ENCODE results near the gene TMCO5A.
A peak's percentile ranks its signal among the peaks of the same experiment; 100 is the strongest.

Gene TMCO5A

GRCh38 chr15:37973856-37974255 lies 39.4 kb downstream of the TMCO5A start:
- DNase-seq (ENCODE audit: low read depth), result peak; percentile 50

- no peak for DNase-seq (ENCODE audit: low read depth)
These were observed 43.8 kb downstream of the TMCO5A start for GRCh38 chr15:37978231-37978630.

- DNase-seq (ENCODE audit: low read depth), result no peak
These were observed 45.4 kb downstream of the TMCO5A start for GRCh38 chr15:37979671-37980409.

- DNase-seq (ENCODE audit: low read depth), result no peak
These were observed 46.8 kb downstream of the TMCO5A start for GRCh38 chr15:37981201-37981600.

DNA sequence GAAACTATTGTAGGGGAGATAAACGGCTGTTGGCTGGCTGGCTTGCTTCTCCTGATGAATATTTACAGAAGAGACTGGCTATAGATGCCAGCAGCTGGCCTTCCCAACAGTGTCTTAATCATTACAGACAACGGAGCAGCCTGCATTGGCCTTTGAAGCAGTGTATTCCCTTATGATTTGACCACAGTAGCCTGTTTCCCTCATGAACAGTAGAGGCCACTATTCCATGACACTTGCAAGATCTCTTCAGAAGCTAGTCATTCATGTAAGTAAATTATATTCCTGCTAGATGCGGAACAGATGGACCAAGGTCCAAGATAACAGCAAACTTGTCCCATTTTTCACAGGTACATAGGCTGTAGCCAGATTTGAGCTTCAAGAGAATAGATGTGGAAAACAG lies 47.3 kb downstream of the TMCO5A start:
- peak; percentile 59 for DNase-seq (ENCODE audit: low read depth)

GRCh38 chr15:37984368-37984767 lies 49.9 kb downstream of the TMCO5A start:
- DNase-seq (ENCODE audit: low read depth), result no peak

GRCh38 chr15:37995461-37996347 lies 61.3 kb downstream of the TMCO5A start:
- DNase-seq (ENCODE audit: low read depth), result peak; percentile 56

Measured in fibroblast of gingiva (primary cell).